DND-41 (cell line): ENCODE data around the gene RGS12.

Source experiments
- ATAC-seq: fragments of 200-7000 bp; cut with Tn5 transposase; 3 replicates; pipeline ENCODE4 v1.9.1; 2021; ENCODE audit warnings: low read depth; ENCODE audit not compliant: insufficient read depth
- DNase-seq: peaks from one replicate; pipeline ENCODE4 v3.0.0-alpha.2; 2020
- H2AFZ ChIP-seq: 2 replicates; pipeline ENCODE4 v1.6.0; 2012; ENCODE audit warnings: low read depth, low read length
- H3K27ac ChIP-seq: 2 replicates; pipeline ENCODE4 v1.5.1; 2012; ENCODE audit warnings: low read length, inconsistent platforms
- H3K27me3 ChIP-seq: fragments of 200-600 bp; sonication (generic); 2 replicates; pipeline ENCODE4 v1.6.0; 2012; ENCODE audit warnings: low read length, mild to moderate bottlenecking, inconsistent platforms; ENCODE audit not compliant: insufficient read depth, poor library complexity
- H3K36me3 ChIP-seq: 2 replicates; pipeline ENCODE4 v1.5.1; 2012; ENCODE audit warnings: low read length, inconsistent platforms; ENCODE audit not compliant: insufficient read depth
- H3K4me1 ChIP-seq: 2 replicates; pipeline ENCODE4 v1.5.1; 2012; ENCODE audit warnings: mild to moderate bottlenecking, low read length; ENCODE audit not compliant: insufficient read depth
- H3K4me2 ChIP-seq: 2 replicates; pipeline ENCODE4 v1.6.0; 2012; ENCODE audit warnings: mild to moderate bottlenecking, moderate library complexity, low read length, inconsistent platforms; ENCODE audit not compliant: insufficient read depth
- H3K4me3 ChIP-seq, 2 experiments: fragments of 200-600 bp in 1 of 2; shearing (Covaris generic) in 1 of 2; 2 replicates each; pipeline ENCODE4 v1.5.1; 2012 to 2016; ENCODE audit warnings: inconsistent platforms in 2 of 2, low read length in 2 of 2, mild to moderate bottlenecking in 2 of 2, low read depth in 1 of 2, moderate library complexity in 1 of 2
- H3K79me2 ChIP-seq: 2 replicates; pipeline ENCODE4 v1.6.0; 2012; ENCODE audit warnings: low read length, inconsistent platforms; ENCODE audit not compliant: insufficient read depth
- H3K9ac ChIP-seq: 2 replicates; pipeline ENCODE4 v1.6.0; 2012; ENCODE audit warnings: low read depth, mild to moderate bottlenecking, inconsistent platforms, low read length, moderate library complexity
- H3K9me3 ChIP-seq: 2 replicates; pipeline ENCODE4 v1.5.1; 2012; ENCODE audit warnings: low read length, moderate library complexity, mild to moderate bottlenecking, inconsistent platforms; ENCODE audit not compliant: insufficient read depth, severe bottlenecking
- H4K20me1 ChIP-seq: 2 replicates; pipeline ENCODE4 v1.6.0; 2012; ENCODE audit warnings: low read length; ENCODE audit not compliant: insufficient read depth
- CTCF ChIP-seq: IDR thresholded peaks from 2 replicates; pipeline ENCODE4 v1.5.1; 2012; ENCODE audit warnings: borderline replicate concordance, low read length, moderate library complexity, mild to moderate bottlenecking; ENCODE audit not compliant: poor library complexity, severe bottlenecking; ENCODE audit errors: extremely low read depth
- EZH2 ChIP-seq: IDR thresholded peaks from 3 replicates; pipeline ENCODE4 v1.6.1; 2012; ENCODE audit warnings: borderline replicate concordance, low read depth, mild to moderate bottlenecking, moderate library complexity, low read length, inconsistent platforms; ENCODE audit not compliant: severe bottlenecking

Gene RGS12

GRCh38 chr4:3283916-3284315 lies 8.9 kb upstream of the RGS12 start:
- H3K4me3 ChIP-seq = no peak overlapping the region
- H3K9ac ChIP-seq = no peak overlapping the region
- H3K27me3 ChIP-seq = peaks cover 4% of the 10 kb centered on the region
- H3K79me2 ChIP-seq = no peaks in the 10 kb centered on the region
- no peak overlapping the region for H3K4me2 ChIP-seq
- H3K36me3 ChIP-seq = no peaks in the 10 kb centered on the region
- DNase-seq (peak; percentile 0), ATAC-seq (no peak)
- no peak overlapping the region for H2AFZ ChIP-seq
- no peak overlapping the region for H3K27ac ChIP-seq
- peaks cover 5% of the 10 kb centered on the region; the same call in 1 of the 2 replicates for H4K20me1 ChIP-seq
- H3K4me1 ChIP-seq = no peaks in the 10 kb centered on the region
- H3K9me3 ChIP-seq = no peaks in the 10 kb centered on the region
- TF ChIP-seq EZH2 = no peak
- TF ChIP-seq CTCF = no peak

GRCh38 chr4:3284734-3285557 lies 7.9 kb upstream of the RGS12 start:
- no peak overlapping the region for H3K9ac ChIP-seq
- ATAC-seq (no peak), DNase-seq (no peak)
- no peaks in the 10 kb centered on the region for H3K4me1 ChIP-seq
- H3K79me2 ChIP-seq = no peaks in the 10 kb centered on the region
- peaks cover 8% of the 10 kb centered on the region; the same call in 1 of the 2 replicates for H4K20me1 ChIP-seq
- H3K4me2 ChIP-seq = no peak overlapping the region
- no peak overlapping the region for H3K4me3 ChIP-seq
- no peak for TF ChIP-seq CTCF
- no peaks in the 10 kb centered on the region for H3K9me3 ChIP-seq
- H3K27ac ChIP-seq = no peak overlapping the region
- H3K27me3 ChIP-seq = peaks cover 8% of the 10 kb centered on the region
- no peaks in the 10 kb centered on the region for H3K36me3 ChIP-seq
- H2AFZ ChIP-seq = no peak overlapping the region

GRCh38 chr4:3285558-3286334 lies 7.1 kb upstream of the RGS12 start:
- Histone ChIP-seq H3K4me2 (no peak overlapping the region), H4K20me1 (peaks cover 14% of the 10 kb centered on the region), H3K27ac (no peak overlapping the region), H2AFZ (no peak overlapping the region), H3K9ac (no peak overlapping the region; the same call in 1 of the 2 replicates), H3K36me3 (no peaks in the 10 kb centered on the region), H3K9me3 (no peaks in the 10 kb centered on the region), H3K27me3 (peaks cover 15% of the 10 kb centered on the region), H3K4me1 (no peaks in the 10 kb centered on the region), H3K4me3 (no peak overlapping the region), H3K79me2 (no peaks in the 10 kb centered on the region)
- no peak for TF ChIP-seq CTCF
- no peak for TF ChIP-seq EZH2
- no peak for ATAC-seq
- no peak for DNase-seq
